T-cell (primary cell): Measurements from ENCODE around the gene C16orf89. TPM values are rescaled to one million over a fixed set of nuclear protein-coding genes. Genes with fewer than 3 reads are reported as not detected.
"Not testable (repeated sequence)": the region's sequence is repeated elsewhere in the genome, so short reads cannot be mapped to it uniquely, and the experiment has no call there.

Experiments used
- ATAC-seq, 4 experiments: fragments of 200-7000 bp in 3 of 4; fragments of 150-1000 bp in 1 of 4; cut with Tn5 transposase; replicated peaks in 1 of 4; 1 replicate in 3 of 4; 2 replicates in 1 of 4; pipeline ENCODE4 v1.10.0; 2021; ENCODE audit warnings: moderate library complexity in 3 of 4, mild to moderate bottlenecking in 2 of 4, moderate number of reproducible peaks in 1 of 4
- CTCF ChIA-PET, 2 donors: fragments of 300-600 bp; sonication (Branson Sonifier 250); formaldehyde crosslinking; loops; one replicate each; lab custom pipeline; 2022; ENCODE audit warnings: antibody characterized with exemption in 2 of 2; lab: Charles Lee
- POLR2A ChIA-PET, 2 donors: fragments of 300-600 bp; sonication (Branson Sonifier 250); formaldehyde crosslinking; loops; one replicate each; lab custom pipeline; 2022; ENCODE audit warnings: antibody characterized with exemption in 2 of 2; lab: Charles Lee
- DNase-seq, 35 experiments: peaks; one replicate each; pipeline versions ENCODE4 v3.0.0 to v3.0.0-alpha.2; 2013 to 2023
- H3K27ac ChIP-seq: one replicate; pipeline ENCODE4 v1.5.1; 2013; ENCODE audit warnings: low read length
- H3K27me3 ChIP-seq, 2 experiments: replicated peaks in 1 of 2; 1 replicate in 1 of 2; 2 replicates in 1 of 2; pipeline versions ENCODE4 v1.6.1 to v1.7.0; 2013; ENCODE audit warnings: low read length in 1 of 2, mixed read lengths in 1 of 2; ENCODE audit not compliant: control insufficient read depth in 2 of 2, insufficient read depth in 2 of 2; ENCODE audit errors: extremely low read depth in 1 of 2
- H3K36me3 ChIP-seq, 2 donors: 1 replicate in 1 of 2; 2 replicates in 1 of 2; pipeline versions ENCODE4 v1.6.1 to v1.7.0; 2013; ENCODE audit warnings: low read length in 1 of 2; ENCODE audit not compliant: control insufficient read depth in 2 of 2, insufficient read depth in 1 of 2; ENCODE audit errors: extremely low read depth in 1 of 2
- H3K4me1 ChIP-seq, 2 experiments: 1 replicate in 1 of 2; 2 replicates in 1 of 2; pipeline versions ENCODE4 v1.6.1 to v1.7.0; 2013; ENCODE audit warnings: low read length in 2 of 2, mixed read lengths in 1 of 2; ENCODE audit not compliant: insufficient read depth in 2 of 2, control insufficient read depth in 1 of 2; ENCODE audit errors: extremely low read depth in 1 of 2
- H3K4me3 ChIP-seq, 2 donors: 1 replicate in 1 of 2; 2 replicates in 1 of 2; pipeline versions ENCODE4 v1.5.1 to v1.7.0; 2013; ENCODE audit warnings: mild to moderate bottlenecking in 2 of 2, low read length in 1 of 2, moderate library complexity in 1 of 2; ENCODE audit not compliant: control insufficient read depth in 1 of 2; ENCODE audit errors: extremely low read depth in 1 of 2
- H3K9me3 ChIP-seq: 2 replicates; pipeline ENCODE4 v1.7.0; 2013
- H3K27ac Mint-ChIP-seq, 2 donors: one replicate each; pipeline ENCODE4 v1.8.0; 2020 to 2021; ENCODE audit warnings: mild to moderate bottlenecking in 2 of 2, mixed read lengths in 2 of 2
- H3K27me3 Mint-ChIP-seq, 2 donors: one replicate each; pipeline ENCODE4 v1.8.0; 2021 to 2022; ENCODE audit warnings: mixed read lengths in 2 of 2
- H3K36me3 Mint-ChIP-seq: one replicate; pipeline ENCODE4 v1.8.0; 2021; ENCODE audit warnings: mixed read lengths
- H3K4me1 Mint-ChIP-seq, 3 donors: one replicate each; pipeline ENCODE4 v1.8.0; 2020 to 2022; ENCODE audit warnings: mixed read lengths in 3 of 3, mild to moderate bottlenecking in 1 of 3
- H3K4me3 Mint-ChIP-seq, 3 donors: one replicate each; pipeline ENCODE4 v1.8.0; 2020 to 2022; ENCODE audit warnings: mild to moderate bottlenecking in 3 of 3, mixed read lengths in 3 of 3, moderate library complexity in 3 of 3
- H3K9me3 Mint-ChIP-seq, 3 donors: one replicate each; pipeline ENCODE4 v1.8.0; 2020 to 2022; ENCODE audit warnings: mixed read lengths in 3 of 3
- WGBS: methylation state at CpG from one replicate; pipeline ENCODE4 v1.1.5; 2013; ENCODE audit warnings: missing lambda C conversion rate; ENCODE audit not compliant: insufficient coverage; 5-methylcytosine and 5-hydroxymethylcytosine counted together
- total RNA-seq, 35 experiments: library from RNA in 6 of 35; stranded (reverse) in 6 of 35; fragments of 120-200 nt in 1 of 35; gene quantifications; one replicate each; pipeline versions ENCODE4 v1.2.1 to v1.2.4 and lab custom pipeline; 2013 to 2026

The C16orf89 gene
- total RNA-seq, 5 donors from 2014 or later (not counting 1 experiment from before 2014, with no cell fraction given), result 0.62 to 0.79 TPM; not detected in 3

- no peaks in the 10 kb centered on the region for H3K9me3 Mint-ChIP-seq
- no peak overlapping the region for H3K4me3 Mint-ChIP-seq
- Histone ChIP-seq H3K4me3 (no peak overlapping the region), H3K27ac (no peak overlapping the region), H3K4me1 (no peaks in the 10 kb centered on the region), H3K36me3 (peaks cover 11 to 51% of the 10 kb centered on the region in 2 donors), H3K27me3 (no peaks in the 10 kb centered on the region), H3K9me3 (no peaks in the 10 kb centered on the region)
- ChIA-PET POLR2A (no interaction called here), CTCF (no interaction called here)
- over 99% methylated on average over 15 of the region's 17 CpGs for WGBS
- DNase-seq, result no peak
- no peak overlapping the region for H3K27ac Mint-ChIP-seq
- ATAC-seq, result no peak
- no peaks in the 10 kb centered on the region for H3K27me3 Mint-ChIP-seq
- peaks cover 2 to 7% (median 5%) of the 10 kb centered on the region in 3 donors for H3K4me1 Mint-ChIP-seq
- peaks cover 27% of the 10 kb centered on the region for H3K36me3 Mint-ChIP-seq
These were observed 12.9 kb upstream of the C16orf89 start for GRCh38 chr16:5078626-5079025.

- Histone ChIP-seq H3K4me1 (peaks cover 4 to 8% of the 10 kb centered on the region in 2 experiments), H3K9me3 (no peaks in the 10 kb centered on the region), H3K4me3 (no peak overlapping the region), H3K27ac (no peak overlapping the region), H3K36me3 (peaks cover 11 to 45% of the 10 kb centered on the region in 2 donors), H3K27me3 (no peaks in the 10 kb centered on the region)
- no peaks in the 10 kb centered on the region for H3K27me3 Mint-ChIP-seq
- ATAC-seq, result no peak
- H3K9me3 Mint-ChIP-seq, result no peaks in the 10 kb centered on the region
- ChIA-PET POLR2A (no interaction called here), CTCF (no interaction called here)
- DNase-seq, result no peak
- WGBS, result 99% methylated on average over 11 of the region's 13 CpGs
- peaks cover 14 to 19% (median 16%) of the 10 kb centered on the region in 3 donors for H3K4me1 Mint-ChIP-seq
- H3K36me3 Mint-ChIP-seq, result peaks cover 27% of the 10 kb centered on the region
- no peak overlapping the region for H3K4me3 Mint-ChIP-seq
- H3K27ac Mint-ChIP-seq, result no peak overlapping the region
These were observed 11.5 kb upstream of the C16orf89 start for GRCh38 chr16:5077304-5077703.

DNA sequence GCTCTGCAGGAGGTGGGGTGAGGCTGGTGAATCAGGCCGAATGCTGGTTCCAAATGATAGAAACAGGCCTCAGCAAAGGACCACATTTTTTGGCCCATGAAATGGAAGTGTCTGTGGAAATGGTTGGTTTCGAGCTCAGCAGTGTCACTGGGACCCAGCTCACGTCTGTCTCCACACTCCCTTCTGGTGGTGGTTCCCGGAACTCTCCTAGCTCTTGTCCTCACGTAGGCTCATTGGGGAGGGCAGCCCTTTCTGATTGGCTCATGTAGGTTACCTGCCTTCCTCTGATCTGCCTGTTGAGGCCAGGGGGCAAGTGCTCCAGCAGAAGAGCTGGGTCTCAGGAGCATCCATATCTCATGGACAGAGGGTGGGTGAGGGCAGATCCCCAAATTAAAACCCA is 9.9 kb upstream of the C16orf89 start:
- POLR2A ChIA-PET, result no interaction called here
- DNase-seq (no peak), ATAC-seq (no peak)
- Histone ChIP-seq H3K4me1 (peaks cover 10 to 20% of the 10 kb centered on the region in 2 experiments), H3K4me3 (no peak overlapping the region), H3K27ac (no peak overlapping the region), H3K36me3 (peaks cover 11 to 39% of the 10 kb centered on the region in 2 donors), H3K9me3 (no peaks in the 10 kb centered on the region), H3K27me3 (no peaks in the 10 kb centered on the region)
- Mint-ChIP-seq H3K27me3 (no peaks in the 10 kb centered on the region), H3K36me3 (peaks cover 27% of the 10 kb centered on the region), H3K4me3 (no peak overlapping the region), H3K9me3 (no peaks in the 10 kb centered on the region), H3K4me1 (peaks cover 27 to 34% (median 33%) of the 10 kb centered on the region in 3 donors), H3K27ac (no peak overlapping the region)
- CTCF ChIA-PET, result no interaction called here
- WGBS, result 87% methylated on average over 5 of the region's 5 CpGs

DNA sequence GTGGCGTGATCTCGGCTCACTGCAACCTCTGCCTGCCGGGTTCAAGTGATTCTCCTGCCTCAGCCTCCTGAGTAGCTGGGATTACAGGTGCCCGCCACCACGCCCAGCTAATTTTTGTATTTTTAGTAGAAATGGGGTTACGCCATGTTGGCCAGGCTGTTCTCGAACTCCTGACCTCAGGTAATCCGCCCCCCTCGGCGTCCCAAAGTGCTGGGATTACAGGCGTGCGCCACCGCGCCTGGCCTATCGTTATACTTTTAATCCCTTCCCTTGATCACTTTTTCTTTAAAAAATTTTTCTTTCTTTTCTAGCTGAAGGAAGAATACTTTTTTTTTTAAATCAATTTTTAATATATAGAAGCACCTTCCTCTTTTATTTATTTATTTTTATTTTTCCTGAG is 8.0 kb upstream of the C16orf89 start:
- Mint-ChIP-seq H3K4me3 (peak overlapping the region in 1 of 3 donors; percentile 96), H3K36me3 (peaks cover 24% of the 10 kb centered on the region), H3K4me1 (peaks cover 28 to 36% (median 33%) of the 10 kb centered on the region in 3 donors)
- Histone ChIP-seq H3K36me3 (peaks cover 11 to 34% of the 10 kb centered on the region in 2 donors), H3K4me1 (peaks cover 10 to 20% of the 10 kb centered on the region in 2 experiments)
- ATAC-seq, H3K27ac ChIP-seq, H3K9me3 ChIP-seq, CTCF ChIA-PET, H3K9me3 Mint-ChIP-seq, H3K27me3 Mint-ChIP-seq, H3K4me3 ChIP-seq, H3K27ac Mint-ChIP-seq, H3K27me3 ChIP-seq, DNase-seq: not testable (repeated sequence)
- no CpG with 5 or more reads among the region's 15 CpGs for WGBS
- POLR2A ChIA-PET, result interaction anchor here in 1 of 2 donors (0.6 kb wide), 1 partner anchor 21 kb away, joined by 4 read pairs; no protein-coding TSS in a partner anchor

DNA sequence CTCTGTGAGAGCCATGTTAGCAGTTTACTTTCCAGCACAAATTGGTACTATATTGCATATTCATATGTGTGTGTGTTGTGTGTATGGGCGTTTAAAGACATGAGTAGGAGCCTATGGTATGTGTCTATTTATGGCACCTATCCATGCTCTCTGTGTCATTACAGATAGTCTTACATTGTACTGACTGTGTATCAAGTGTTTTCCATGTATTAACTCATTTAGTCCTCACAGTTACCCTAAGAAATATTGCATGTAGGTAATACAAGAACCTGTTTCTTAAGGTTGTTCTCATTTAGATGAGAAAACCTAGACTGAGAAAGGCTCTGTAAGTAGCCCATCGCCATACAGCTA is 7.5 kb upstream of the C16orf89 start:
- no peaks in the 10 kb centered on the region for H3K27me3 ChIP-seq
- Mint-ChIP-seq H3K9me3 (no peaks in the 10 kb centered on the region), H3K4me1 (peaks cover 28 to 36% (median 33%) of the 10 kb centered on the region in 3 donors), H3K4me3 (peak overlapping the region; percentile 96 to 97 (median 96)), H3K27me3 (no peaks in the 10 kb centered on the region), H3K36me3 (peaks cover 24% of the 10 kb centered on the region), H3K27ac (peak overlapping the region; percentile 72 to 97)
- no peak for ATAC-seq
- H3K4me1 ChIP-seq, result peaks cover 10 to 20% of the 10 kb centered on the region in 2 experiments
- H3K36me3 ChIP-seq, result peaks cover 11 to 32% of the 10 kb centered on the region in 2 donors
- no peaks in the 10 kb centered on the region for H3K9me3 ChIP-seq
- no CpG with 5 or more reads among the region's 2 CpGs for WGBS
- no peak overlapping the region for H3K27ac ChIP-seq
- H3K4me3 ChIP-seq, result no peak overlapping the region
- POLR2A ChIA-PET, result no interaction called here
- DNase-seq, result no peak
- CTCF ChIA-PET, result no interaction called here

DNA sequence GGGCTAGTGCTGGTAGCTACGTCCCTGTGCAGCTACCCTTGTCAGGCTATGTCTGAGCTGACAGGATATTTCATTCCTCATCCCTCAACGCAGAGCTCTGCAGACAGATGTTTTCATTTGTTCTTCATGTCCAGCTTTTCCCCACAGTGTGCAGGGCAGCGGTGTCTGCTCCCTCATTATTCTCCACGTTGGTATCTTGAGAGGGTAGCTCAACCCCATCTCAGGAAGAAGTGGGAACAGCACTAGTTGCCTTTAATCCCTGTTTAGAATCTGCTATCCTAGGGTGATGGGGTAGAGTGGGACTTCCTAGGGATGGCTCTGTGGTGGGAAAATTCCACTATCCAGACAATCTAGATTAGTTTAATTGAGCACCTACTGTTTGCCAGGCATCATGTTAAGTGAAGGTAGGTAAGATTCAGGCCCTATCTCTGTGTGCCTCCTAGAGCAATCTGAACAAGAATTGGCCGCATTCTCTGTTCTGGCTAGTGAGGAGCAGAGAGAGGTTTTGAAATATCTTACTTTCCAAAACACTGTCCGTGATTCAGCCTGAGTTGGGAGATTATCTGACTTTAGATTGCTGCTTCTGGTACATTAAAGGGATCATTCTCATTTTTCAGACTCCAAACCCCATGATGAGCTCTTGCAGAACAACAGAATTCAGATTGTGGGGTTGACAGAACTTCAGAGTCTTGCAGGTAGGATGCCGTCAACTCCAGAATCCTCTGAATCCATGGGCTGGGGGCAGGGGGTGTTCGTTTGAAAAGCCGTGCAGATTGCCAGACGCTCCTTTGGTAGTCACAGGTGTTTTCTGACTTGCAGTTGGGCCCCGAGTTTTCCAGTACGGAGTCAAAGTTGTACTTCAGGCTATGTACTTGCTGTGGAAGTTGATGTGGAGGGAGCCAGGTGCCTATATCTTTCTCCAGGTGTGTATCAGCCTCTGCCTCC is 6.8 kb upstream of the C16orf89 start:
- Mint-ChIP-seq H3K9me3 (no peaks in the 10 kb centered on the region), H3K4me3 (peak overlapping the region; percentile 96 to 97 (median 96)), H3K36me3 (peaks cover 21% of the 10 kb centered on the region), H3K27me3 (no peaks in the 10 kb centered on the region), H3K27ac (peak overlapping the region; percentile 97), H3K4me1 (peaks cover 28 to 36% (median 33%) of the 10 kb centered on the region in 3 donors)
- no peaks in the 10 kb centered on the region for H3K9me3 ChIP-seq
- peak overlapping the region; percentile 86 for H3K27ac ChIP-seq
- ChIA-PET POLR2A (interaction anchor here in 1 of 2 donors (0.5 to 0.6 kb wide), 3 partner anchors 11 to 118 kb away, joined by 3 to 7 read pairs (median 3); no protein-coding TSS in a partner anchor), CTCF (interaction anchor here in 1 of 2 donors (0.8 to 1.4 kb wide), 2 partner anchors 12 to 26 kb away, joined by 3 to 4 read pairs; no protein-coding TSS in a partner anchor)
- peaks cover 10 to 20% of the 10 kb centered on the region in 2 experiments for H3K4me1 ChIP-seq
- WGBS, result 79% methylated on average over 7 of the region's 12 CpGs
- H3K27me3 ChIP-seq, result no peaks in the 10 kb centered on the region
- peaks cover 11 to 30% of the 10 kb centered on the region in 2 donors for H3K36me3 ChIP-seq
- peak overlapping the region; percentile 67 to 77 for H3K4me3 ChIP-seq
- DNase-seq (no peak), ATAC-seq (no peak)
